Colonic mucosa (tissue), 4 donors: ENCODE results near the gene EML1. TPM values are rescaled to one million over a fixed set of nuclear protein-coding genes. Genes with fewer than 3 reads are reported as not detected.

Experiments used
- DNase-seq: peaks from one replicate; pipeline ENCODE4 v3.0.0-alpha.2; 2020
- H3K27ac ChIP-seq: fragments of 200-600 bp; one replicate; pipeline ENCODE4 v1.8.0; 2021
- H3K27me3 ChIP-seq: fragments of 200-600 bp; one replicate; pipeline ENCODE4 v1.8.0; 2021
- H3K36me3 ChIP-seq: fragments of 200-600 bp; one replicate; pipeline ENCODE4 v1.8.0; 2021
- H3K4me1 ChIP-seq: fragments of 200-600 bp; one replicate; pipeline ENCODE4 v1.8.0; 2021; ENCODE audit warnings: mild to moderate bottlenecking
- H3K4me3 ChIP-seq: fragments of 200-600 bp; one replicate; pipeline ENCODE4 v1.8.0; 2021
- H3K9ac ChIP-seq, 2 donors: one replicate each; pipeline ENCODE4 v1.7.0; 2013; ENCODE audit warnings: control low read depth in 2 of 2, low read depth in 2 of 2, low read length in 2 of 2
- H3K9me3 ChIP-seq: fragments of 200-600 bp; one replicate; pipeline ENCODE4 v1.8.0; 2021
- CTCF ChIP-seq: fragments of 200-600 bp; IDR thresholded peaks from one replicate; pipeline ENCODE4 v1.8.0; 2022; ENCODE audit warnings: antibody characterized with exemption, mild to moderate bottlenecking
- intact Hi-C: fragments of 100-400 bp; cut with DNase I; formaldehyde crosslinking; loops from one replicate; pipeline ENCODE4 v1.14.1; 2022
- total RNA-seq, 2 donors: library from RNA; stranded (reverse); fragmentation: NEBNext Ultra II Directional in 1 of 2; extraction: Animal tissue kit (Norgen Biotek cat#: 25700) in 1 of 2; gene quantifications; one replicate each; pipeline ENCODE4 v1.2.1, GENCODE V29; 2021
- donor health status: healthy.
- donor health status: DM: no; HTN: no; CAD: no.
- donor health status: DM: no; HTN: no; CAD: no.

The EML1 gene
- total RNA-seq, 2 donors from 2014 or later = 3.6 to 14.2 TPM

GRCh38 chr14:99819514-99819913, 26.3 kb downstream of the EML1 start:
- no peaks in the 10 kb centered on the region for H3K27me3 ChIP-seq
- H3K4me3 ChIP-seq = no peak overlapping the region
- H3K9me3 ChIP-seq = no peaks in the 10 kb centered on the region
- TF ChIP-seq CTCF = no peak
- H3K36me3 ChIP-seq = no peaks in the 10 kb centered on the region
- DNase-seq = no peak
- H3K4me1 ChIP-seq = no peaks in the 10 kb centered on the region
- no peak overlapping the region for H3K27ac ChIP-seq
- intact Hi-C loops = no loop called here
- H3K9ac ChIP-seq = no peak overlapping the region

- no peaks in the 10 kb centered on the region for H3K4me1 ChIP-seq
- DNase-seq = no peak
- TF ChIP-seq CTCF = no peak
- H3K36me3 ChIP-seq = no peaks in the 10 kb centered on the region
- H3K27ac ChIP-seq = no peak overlapping the region
- H3K9me3 ChIP-seq = no peaks in the 10 kb centered on the region
- intact Hi-C loops = no loop called here
- H3K4me3 ChIP-seq = no peak overlapping the region
- H3K27me3 ChIP-seq = no peaks in the 10 kb centered on the region
- H3K9ac ChIP-seq = no peak overlapping the region
Measured at GRCh38 chr14:99820702-99821331, 27.6 kb downstream of the EML1 start.

GRCh38 chr14:99821519-99822508, 28.6 kb downstream of the EML1 start:
- H3K9ac ChIP-seq = no peak overlapping the region
- no peak overlapping the region for H3K27ac ChIP-seq
- no peak for DNase-seq
- intact Hi-C loops = no loop called here
- no peaks in the 10 kb centered on the region for H3K9me3 ChIP-seq
- H3K4me1 ChIP-seq = no peaks in the 10 kb centered on the region
- no peaks in the 10 kb centered on the region for H3K36me3 ChIP-seq
- no peaks in the 10 kb centered on the region for H3K27me3 ChIP-seq
- no peak for TF ChIP-seq CTCF
- no peak overlapping the region for H3K4me3 ChIP-seq

DNA sequence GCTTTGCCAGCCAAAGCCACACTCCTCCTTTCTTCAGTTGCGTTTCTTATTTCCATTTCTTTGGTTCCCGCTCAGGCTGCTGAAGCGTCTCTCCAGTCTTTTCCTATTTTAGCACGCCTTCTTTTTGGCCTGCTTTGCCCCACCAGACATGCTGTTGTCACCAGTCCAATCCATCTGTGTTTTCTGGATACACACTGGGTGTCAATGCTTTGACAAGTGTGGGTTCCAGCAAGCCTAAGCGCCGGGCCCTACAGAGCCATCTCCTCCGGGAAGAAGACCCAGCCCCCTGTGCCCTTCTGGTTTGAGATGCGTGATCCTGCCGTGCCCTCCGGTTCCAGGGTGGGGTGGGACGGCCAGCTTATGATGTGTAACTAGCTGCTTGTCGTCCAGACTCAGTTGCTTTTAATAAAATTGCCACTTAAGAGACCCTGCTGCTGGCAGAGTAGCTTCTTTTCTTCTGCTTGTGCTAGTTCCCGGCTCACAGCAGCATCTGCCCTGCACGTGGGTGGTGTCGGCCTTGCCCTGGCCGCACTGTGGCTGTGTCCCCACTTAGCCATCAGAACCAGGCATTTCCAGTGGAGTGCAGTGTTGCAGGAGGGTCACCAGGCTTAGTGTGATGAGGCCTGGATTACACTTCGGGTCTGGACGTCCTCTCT, 29.7 kb downstream of the EML1 start:
- Histone ChIP-seq H3K9ac (no peak overlapping the region), H3K27me3 (no peaks in the 10 kb centered on the region), H3K9me3 (no peaks in the 10 kb centered on the region), H3K4me1 (no peaks in the 10 kb centered on the region), H3K4me3 (no peak overlapping the region), H3K36me3 (no peaks in the 10 kb centered on the region), H3K27ac (no peak overlapping the region)
- TF ChIP-seq CTCF = no peak
- intact Hi-C loops = no loop called here
- DNase-seq = no peak

DNA sequence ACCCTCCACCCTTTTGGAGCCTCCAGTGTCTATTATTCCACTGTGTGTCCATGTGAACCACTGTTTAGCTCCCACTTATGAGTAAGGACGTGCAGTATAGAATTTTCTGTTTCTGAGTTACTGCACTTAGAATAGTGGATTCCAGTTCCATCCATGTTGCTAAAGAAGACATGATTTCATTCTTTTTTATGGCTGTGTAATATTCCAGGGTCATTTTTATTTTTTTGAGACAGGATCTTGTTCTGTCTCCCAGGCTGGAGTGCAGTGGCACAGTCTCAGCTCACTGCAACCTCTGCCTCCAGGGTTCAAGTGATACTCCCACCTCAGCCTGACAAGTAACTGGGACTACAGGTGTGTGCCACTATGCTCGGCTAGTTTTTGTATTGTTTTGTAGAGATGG, 31.6 kb downstream of the EML1 start:
- no peaks in the 10 kb centered on the region for H3K4me1 ChIP-seq
- H3K36me3 ChIP-seq = no peaks in the 10 kb centered on the region
- intact Hi-C loops = no loop called here
- no peak overlapping the region for H3K9ac ChIP-seq
- no peaks in the 10 kb centered on the region for H3K27me3 ChIP-seq
- no peak overlapping the region for H3K4me3 ChIP-seq
- no peak for DNase-seq
- H3K9me3 ChIP-seq = no peaks in the 10 kb centered on the region
- no peak overlapping the region for H3K27ac ChIP-seq
- TF ChIP-seq CTCF = no peak
